GM19239 (cell line): ENCODE measurements around the gene SLC24A3.
A peak's percentile ranks its signal among the peaks of the same experiment; 100 is the strongest.
"Not testable (repeated sequence)": the region's sequence is repeated elsewhere in the genome, so short reads cannot be mapped to it uniquely, and the experiment has no call there.

Experiments
- DNase-seq: peaks from one replicate; pipeline ENCODE4 v3.0.0; 2011; ENCODE audit warnings: low spot score; ENCODE audit not compliant: insufficient read length
- FAIRE-seq: peaks from 2 replicates; lab custom pipeline; 2011; peaks lifted over from hg19 to GRCh38; lab: Jason Lieb, UNC

SLC24A3 gene

DNA sequence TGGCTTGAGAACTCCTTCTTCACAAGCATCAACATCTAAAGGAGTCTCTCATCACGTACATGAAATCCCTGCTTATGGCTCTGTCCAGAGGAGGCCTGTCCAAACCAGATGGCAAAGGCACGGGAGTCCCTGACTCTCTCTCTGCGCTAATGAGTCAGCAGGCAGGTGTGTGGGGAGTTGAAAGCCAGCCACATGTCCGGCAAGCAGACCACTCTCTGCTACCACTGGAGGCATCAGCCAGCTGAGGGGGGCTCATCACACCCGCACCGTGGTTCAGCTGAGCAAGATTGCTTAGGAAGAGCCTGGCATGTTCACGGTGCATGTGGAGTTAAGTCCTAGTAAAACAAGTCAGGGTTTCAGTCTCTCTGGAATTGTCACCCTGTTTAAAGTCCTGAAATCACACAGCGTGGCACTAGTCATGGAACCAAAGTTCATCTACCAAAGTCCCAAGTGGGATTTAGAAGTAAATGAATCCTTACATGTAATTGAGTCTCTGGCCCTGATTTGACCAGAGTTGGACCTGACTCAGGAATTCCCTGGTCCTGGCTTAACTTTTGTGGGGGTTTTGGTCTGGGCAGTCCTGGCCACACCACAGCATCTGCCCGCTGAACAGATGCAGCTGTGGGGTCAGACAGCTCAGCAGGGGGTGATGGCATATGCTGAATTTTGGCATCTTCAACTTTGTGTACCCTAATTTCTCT, 390.4 kb downstream of the SLC24A3 start:
- no peak for DNase-seq
- FAIRE-seq: no peak

DNA sequence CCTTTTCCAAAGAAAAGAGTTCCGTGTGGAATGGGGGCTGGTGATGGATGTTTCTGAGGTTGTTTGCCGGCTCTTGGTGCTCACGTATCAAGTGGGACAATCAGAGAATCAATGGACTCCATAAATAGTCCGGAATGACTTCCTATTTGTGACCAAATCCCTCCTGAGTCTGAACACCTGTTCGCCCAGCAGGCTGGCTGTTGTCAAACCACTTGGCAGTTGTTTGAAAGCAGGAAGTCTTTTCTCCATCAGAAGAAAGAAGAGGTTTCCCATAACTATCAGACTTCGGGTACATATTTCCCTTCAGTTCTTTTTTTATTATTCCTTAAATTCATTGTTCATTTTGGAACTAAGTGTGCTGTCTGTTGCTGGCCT, 390.9 kb downstream of the SLC24A3 start:
- FAIRE-seq: no peak

GRCh38 chr20:19605786-19606485, 393.5 kb downstream of the SLC24A3 start:
- no peak for DNase-seq
- FAIRE-seq: no peak

More for the DNA sequence above, 390.9 kb downstream of the SLC24A3 start:
- no peak for DNase-seq

- DNase-seq (no peak), FAIRE-seq (no peak)
These were observed 397.3 kb downstream of the SLC24A3 start for GRCh38 chr20:19609642-19610223.

- FAIRE-seq: no peak
These were observed 403.2 kb downstream of the SLC24A3 start for GRCh38 chr20:19615629-19616028.

GRCh38 chr20:19616081-19616480, 403.6 kb downstream of the SLC24A3 start:
- FAIRE-seq: no peak

More at GRCh38 chr20:19615629-19616028, 403.2 kb downstream of the SLC24A3 start:
- no peak for DNase-seq

DNA sequence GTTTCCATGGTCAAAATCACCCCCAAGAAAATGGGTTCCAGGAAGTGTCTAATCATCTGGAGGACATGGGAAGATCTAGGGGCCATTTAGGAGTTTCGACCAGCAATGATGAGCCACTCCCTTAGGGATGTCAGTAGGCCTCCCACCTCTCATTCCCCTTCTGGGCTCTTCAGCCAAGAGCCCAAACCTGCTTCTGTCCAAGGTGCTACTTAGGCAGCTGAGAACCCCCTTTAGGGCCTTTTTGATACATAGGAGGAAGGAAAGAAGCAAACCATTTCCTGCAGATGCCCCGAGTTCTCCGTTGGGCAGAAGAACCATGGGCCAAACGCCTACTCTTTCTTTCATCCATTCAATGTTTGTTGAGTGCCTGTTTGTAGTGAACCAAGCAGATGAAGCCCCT, 404.2 kb downstream of the SLC24A3 start:
- no peak for FAIRE-seq

More at GRCh38 chr20:19616081-19616480, 403.6 kb downstream of the SLC24A3 start:
- DNase-seq: no peak

DNA sequence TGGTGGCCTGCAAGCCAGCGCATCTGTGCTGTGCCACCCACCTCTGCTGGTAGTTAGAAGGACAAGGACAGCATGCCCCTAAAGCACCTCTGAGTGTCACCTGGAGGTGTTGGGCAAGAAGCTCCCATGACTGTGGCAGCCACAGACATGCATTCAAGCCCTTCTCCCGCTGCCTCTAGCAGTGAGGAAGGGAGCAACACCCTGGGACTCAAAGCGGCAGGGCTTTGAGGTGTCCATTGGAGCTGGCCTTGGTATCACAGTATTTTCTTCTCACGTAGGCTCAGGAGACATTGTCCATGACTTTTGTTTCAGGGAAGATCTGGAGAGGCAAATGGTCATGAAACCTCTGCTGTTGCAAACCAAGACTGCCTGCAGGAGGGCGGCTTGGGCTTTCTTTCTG, 404.8 kb downstream of the SLC24A3 start:
- no peak for FAIRE-seq
- no peak for DNase-seq

More for the DNA sequence above, 404.2 kb downstream of the SLC24A3 start:
- no peak for DNase-seq

DNA sequence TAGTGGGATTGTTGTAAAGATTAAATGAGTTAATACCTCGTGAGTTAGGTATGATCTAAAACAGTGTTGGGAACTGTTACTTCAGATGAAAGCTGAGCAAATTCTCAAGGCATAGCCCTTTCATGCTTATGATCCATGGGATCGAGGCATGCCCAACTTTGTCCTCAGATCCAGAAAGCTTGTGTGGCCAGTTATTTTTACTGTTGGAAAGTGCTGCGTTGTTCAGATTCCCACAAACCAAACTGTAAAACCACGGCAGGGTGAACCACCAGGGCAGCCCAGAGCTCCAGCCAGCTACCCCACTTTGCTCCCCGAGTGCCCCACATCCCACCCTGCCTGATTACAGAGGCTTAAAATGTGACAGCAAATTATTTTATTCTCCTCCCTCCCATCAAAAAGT, 406.3 kb downstream of the SLC24A3 start:
- DNase-seq (no peak), FAIRE-seq (no peak)

- no peak for DNase-seq
- FAIRE-seq: no peak
These were observed 407.5 kb downstream of the SLC24A3 start for GRCh38 chr20:19619904-19620430.

GRCh38 chr20:19620446-19620845, 408.0 kb downstream of the SLC24A3 start:
- FAIRE-seq (no peak), DNase-seq (no peak)

DNA sequence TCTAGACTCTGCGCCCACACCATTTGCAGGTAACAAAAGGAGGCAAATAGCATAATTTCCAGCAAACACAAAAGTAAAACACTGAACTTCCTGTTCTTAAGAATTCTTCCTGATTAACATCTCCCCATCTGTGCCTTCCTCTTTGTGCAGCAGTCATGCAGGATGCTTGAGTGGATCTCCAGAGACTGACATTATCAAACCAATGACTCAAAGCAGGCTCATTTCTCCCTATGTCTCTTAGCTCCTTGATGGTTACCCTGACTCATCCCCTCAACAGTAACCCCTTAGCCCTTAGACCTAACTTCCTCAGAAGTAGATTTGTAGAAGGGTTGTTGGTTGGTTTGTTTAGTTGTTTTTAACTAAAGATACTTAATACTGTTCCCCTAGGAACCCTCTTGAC, 408.6 kb downstream of the SLC24A3 start:
- FAIRE-seq: no peak

DNA sequence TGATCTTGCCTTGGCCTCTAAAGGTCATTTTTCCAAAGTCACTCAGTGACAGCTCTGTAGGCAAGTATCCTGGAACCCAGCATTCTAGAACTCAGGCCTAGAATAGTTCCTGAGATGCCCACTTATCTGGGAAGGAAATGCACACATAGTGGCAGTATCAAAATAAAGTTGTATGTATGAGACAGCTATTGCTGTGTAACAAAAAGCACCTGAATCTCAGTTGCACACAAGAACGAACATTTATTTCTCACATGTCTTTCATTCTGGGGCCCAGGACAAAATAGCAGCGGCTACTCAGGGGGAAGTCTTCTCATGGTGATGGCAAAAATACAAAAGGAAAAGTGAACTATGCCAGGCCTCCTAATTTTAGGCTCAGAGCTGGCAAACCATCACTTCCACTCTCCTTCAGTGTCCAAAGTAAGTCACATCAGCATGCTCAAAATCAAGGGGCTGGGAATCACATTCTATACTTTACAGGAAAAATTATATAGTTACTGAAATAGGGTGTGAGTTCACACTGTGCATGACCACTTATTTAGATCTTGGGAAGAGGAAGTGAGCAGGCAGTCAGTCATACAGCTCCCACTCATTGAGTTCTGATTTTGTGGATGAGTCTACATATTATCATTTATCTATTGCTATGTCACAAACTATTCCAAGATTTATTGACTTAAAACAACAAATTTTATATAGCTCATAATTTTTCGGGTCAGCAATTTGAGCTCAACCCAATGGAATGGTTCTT, 412.0 kb downstream of the SLC24A3 start:
- DNase-seq: no peak
- FAIRE-seq: no peak

More for the DNA sequence above, 408.6 kb downstream of the SLC24A3 start:
- no peak for DNase-seq

GRCh38 chr20:19625426-19625825, 413.0 kb downstream of the SLC24A3 start:
- FAIRE-seq: no peak

DNA sequence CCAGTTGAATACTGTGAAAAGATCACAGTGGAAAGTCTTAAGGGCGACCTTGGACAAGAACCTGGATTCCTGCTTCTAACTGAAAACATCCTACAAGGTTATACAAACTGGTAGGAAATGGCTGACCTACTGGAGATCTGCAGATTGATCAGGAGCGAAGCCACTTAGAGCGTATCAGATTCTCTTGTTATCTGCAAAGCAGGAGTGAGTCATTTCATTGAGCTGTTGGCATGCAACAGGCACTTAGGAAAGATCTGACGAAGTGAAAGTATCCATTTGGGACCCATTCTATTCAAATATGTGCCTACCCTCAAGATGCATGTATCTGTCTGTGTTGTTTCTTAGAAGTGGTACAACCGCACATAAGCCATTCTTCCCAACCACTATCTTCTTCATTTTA, 414.5 kb downstream of the SLC24A3 start:
- no peak for FAIRE-seq
- no peak for DNase-seq

More at GRCh38 chr20:19625426-19625825, 413.0 kb downstream of the SLC24A3 start:
- no peak for DNase-seq

- FAIRE-seq (peak; percentile 85), DNase-seq (peak; percentile 52)
These were observed 416.2 kb downstream of the SLC24A3 start for GRCh38 chr20:19628570-19629134.

- DNase-seq (no peak), FAIRE-seq (no peak)
These were observed 419.0 kb downstream of the SLC24A3 start for GRCh38 chr20:19631410-19631809.

- no peak for FAIRE-seq
- no peak for DNase-seq
These were observed 421.5 kb downstream of the SLC24A3 start for GRCh38 chr20:19633985-19634384.

DNA sequence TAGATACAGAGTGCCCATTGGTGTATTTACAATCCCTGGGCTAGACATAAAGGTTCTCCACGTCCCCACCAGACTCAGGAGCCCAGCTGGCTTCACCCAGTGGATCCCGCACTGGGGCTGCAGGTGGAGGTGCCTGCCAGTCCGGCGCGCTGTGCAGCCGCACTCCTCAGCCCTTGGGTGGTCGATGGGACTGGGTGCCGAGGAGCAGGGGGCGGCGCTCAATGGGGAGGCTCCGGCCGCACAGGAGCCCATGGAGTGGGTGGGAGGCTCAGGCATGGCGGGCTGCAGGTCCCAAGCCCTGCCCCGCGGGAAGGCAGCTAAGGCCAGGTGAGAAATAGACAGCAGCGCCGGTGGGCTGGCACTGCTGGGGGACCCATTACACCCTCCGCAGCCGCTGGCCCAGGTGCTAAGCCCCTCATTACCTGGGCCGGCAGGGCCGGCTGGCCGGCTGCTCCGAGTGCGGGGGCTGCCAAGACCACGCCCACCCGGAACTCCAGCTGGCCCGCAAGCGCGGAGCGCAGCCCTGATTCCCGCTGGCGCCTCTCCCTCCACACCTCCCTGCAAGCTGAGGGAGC, 427.1 kb downstream of the SLC24A3 start:
- not testable (repeated sequence) for DNase-seq, FAIRE-seq

DNA sequence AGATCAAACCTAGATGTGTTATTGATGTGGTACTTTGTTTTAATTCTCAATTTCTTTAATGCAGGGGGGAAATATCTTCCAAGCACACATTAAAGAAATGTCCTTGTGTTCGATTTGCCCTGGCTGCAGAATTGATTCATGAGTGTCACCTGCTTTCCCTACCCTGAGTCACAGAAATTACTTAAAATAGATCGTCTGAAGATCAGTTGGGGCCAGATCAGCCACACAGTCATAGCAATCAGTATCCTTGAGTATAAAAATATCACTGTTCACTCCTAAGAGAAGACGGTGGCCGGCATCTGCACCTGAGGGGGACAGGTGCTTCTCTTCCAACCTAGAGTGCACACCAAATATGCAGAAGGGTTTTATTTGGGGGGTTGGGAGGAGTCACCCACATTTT, 430.4 kb downstream of the SLC24A3 start:
- DNase-seq: no peak
- FAIRE-seq: no peak
